NCI-H146 treated with DMSO at 0.1 percent for 48 hours (cell line): Measurements from ENCODE around the gene LCN1.
"Not testable (repeated sequence)": the region's sequence is repeated elsewhere in the genome, so short reads cannot be mapped to it uniquely, and the experiment has no call there.

Experiments used
- DNase-seq: peaks from one replicate; lab custom pipeline; 2025; ENCODE audit not compliant: unreplicated experiment; lab: John Stamatoyannopoulos, UW

LCN1 gene

DNA sequence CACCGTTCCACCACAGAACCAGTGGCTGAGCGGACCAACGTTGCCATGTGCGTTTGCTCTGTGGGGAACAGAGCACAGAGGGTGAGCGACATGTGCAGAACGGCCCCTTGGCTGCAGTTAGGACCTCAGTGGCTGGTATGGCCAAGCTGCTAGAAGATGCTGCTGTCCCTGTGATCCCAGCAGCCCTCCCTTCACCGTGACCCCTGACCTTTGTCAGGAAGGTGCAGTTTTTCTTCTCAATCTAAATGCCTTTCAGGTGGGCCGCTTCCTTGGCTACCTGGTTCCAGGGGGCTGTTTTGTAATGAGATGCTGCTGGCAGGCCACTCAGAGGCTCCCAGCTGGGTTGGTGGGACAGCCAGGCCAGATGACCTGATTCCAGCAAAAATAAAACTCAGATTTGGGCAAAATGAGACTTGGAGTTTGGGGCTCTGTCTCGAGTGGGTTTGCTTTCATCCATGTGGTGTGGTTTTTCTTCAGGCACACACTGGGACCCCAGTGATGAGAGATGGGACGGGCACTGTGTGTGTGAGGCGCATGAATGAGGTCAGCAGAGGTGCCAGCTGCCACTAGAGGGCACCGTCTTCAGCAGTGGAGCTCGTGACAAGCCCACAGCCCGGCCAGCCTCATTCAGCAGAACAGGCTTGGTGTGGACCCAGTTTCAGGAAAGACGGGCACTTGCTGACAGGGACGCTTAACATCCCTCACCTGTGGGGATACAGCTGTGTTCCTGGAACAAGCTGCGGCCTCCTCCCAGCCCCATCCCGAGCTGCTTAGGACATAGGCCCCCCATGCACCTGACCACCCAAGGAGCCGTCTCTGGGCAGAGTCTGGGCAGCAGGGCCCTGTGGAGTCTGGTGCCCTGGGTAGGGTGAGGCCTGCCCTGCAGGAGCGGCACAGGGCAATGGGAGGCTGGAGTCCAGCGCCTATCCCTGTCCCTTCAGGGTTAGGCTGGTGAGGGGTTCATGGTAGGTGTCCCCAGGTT, 16.7 kb upstream of the LCN1 start:
- no peak for DNase-seq

DNA sequence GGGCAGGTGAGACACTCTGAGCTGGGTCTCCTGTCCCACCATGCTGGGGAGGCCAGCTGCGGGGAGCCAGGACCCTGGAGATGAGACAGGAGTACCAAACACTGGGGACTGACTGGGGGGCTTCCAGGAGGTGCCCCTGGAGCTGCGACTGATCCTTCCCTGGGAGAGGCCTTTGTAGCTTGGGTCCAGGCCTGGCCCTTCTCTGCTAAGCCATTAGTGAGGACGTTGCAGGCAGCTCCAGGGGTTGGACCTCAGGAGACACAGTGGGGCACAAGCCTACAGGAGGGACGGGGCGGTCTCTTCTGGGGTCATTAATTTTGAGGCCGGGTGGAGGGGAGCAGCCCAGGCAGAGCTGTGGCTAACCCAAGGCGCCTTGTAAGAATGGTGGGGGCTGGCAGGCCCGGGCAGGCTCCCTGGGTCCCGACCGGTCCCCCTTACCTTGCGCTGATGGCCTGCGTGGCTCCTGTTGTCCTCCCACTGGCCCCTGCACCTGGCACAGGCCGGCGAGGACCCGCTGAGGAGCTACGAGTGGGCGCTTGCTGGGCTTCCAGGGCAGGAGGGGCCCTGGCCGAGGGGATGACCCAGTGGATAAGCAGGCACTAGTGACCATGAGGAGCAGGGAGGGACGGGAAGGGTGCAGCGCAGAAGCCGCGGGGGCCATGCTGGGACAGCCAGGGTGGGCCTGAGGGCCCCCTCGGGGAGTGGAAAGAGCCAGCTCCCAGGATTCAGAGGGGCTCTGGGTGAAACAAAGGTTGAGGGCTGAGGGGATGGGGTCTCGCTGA, 15.6 kb upstream of the LCN1 start:
- DNase-seq = no peak

GRCh38 chr9:135506327-135507103, 14.7 kb upstream of the LCN1 start:
- DNase-seq = no peak

- no peak for DNase-seq
These were observed 13.9 kb upstream of the LCN1 start for GRCh38 chr9:135507104-135508035.

DNA sequence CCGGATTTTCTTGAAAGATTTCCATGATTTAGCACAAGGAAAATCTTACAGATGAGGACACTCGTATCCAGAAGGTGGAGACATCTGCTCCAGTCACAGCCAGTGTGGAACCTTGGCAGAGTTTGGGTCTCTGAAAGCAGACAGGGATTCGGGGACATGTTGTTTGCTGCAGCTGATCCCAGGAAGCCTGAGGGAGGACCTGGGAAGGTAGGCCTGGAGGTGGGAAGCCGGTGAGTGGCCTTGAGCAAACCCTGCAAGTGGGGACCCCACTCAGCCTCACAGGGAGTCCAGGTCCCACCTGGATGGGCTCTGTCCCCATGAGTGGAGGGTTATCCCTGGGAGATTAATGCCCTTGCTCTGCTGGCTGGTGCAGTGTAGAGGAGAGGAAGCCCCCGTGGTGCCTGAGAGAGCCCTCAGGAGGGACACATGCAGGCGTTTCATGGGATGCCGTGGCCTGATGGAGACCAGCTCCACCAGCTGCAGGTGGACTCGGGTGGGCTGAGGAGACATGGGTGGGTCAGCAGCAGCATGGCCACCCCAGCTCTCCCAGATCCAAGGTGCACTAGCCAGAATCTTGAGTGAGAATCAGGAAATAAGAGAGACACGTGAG, 12.9 kb upstream of the LCN1 start:
- no peak for DNase-seq

DNA sequence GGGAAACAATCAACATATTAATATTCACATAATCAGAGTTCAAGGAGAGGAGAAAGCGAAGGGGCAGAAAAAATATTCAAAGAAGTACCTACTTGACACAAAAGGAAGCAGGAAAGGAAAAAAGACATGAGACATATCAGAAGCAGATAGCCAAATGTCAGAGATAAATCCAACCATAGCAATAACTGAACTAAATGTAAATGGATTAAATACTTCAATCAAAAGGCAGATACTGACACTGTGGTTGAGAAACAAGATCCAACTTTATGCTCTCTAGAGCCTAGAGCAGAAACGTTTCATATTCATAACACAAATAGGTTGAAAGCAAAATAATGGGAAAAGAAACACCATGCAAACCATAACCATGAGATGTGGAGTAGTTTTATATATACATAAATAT, 11.8 kb upstream of the LCN1 start:
- DNase-seq = no peak

- DNase-seq = no peak
These were observed 9.0 kb upstream of the LCN1 start for GRCh38 chr9:135512241-135512603.

- DNase-seq = no peak
These were observed 8.3 kb upstream of the LCN1 start for GRCh38 chr9:135512904-135513303.

GRCh38 chr9:135513351-135513846, 7.8 kb upstream of the LCN1 start:
- DNase-seq = no peak

DNA sequence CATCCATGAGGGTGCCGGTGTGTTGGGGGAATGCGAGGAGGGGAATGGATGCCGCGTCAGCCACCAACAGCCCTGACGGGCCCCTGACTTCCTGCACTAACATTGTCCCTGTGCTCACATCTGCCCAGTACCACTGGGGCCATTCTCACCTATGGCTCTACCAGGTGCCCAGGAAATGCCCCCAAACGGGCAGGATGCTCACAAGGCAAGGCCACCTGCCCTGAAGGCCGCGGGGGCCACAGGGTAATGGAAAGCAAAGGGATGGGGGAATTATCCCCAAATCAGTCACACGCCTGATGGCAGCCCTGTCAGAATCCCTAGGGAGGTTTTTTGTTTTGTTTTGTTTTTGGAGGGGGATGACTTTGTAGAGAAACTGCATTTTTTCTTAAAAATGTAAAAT, 7.3 kb upstream of the LCN1 start:
- not testable (repeated sequence) for DNase-seq

DNA sequence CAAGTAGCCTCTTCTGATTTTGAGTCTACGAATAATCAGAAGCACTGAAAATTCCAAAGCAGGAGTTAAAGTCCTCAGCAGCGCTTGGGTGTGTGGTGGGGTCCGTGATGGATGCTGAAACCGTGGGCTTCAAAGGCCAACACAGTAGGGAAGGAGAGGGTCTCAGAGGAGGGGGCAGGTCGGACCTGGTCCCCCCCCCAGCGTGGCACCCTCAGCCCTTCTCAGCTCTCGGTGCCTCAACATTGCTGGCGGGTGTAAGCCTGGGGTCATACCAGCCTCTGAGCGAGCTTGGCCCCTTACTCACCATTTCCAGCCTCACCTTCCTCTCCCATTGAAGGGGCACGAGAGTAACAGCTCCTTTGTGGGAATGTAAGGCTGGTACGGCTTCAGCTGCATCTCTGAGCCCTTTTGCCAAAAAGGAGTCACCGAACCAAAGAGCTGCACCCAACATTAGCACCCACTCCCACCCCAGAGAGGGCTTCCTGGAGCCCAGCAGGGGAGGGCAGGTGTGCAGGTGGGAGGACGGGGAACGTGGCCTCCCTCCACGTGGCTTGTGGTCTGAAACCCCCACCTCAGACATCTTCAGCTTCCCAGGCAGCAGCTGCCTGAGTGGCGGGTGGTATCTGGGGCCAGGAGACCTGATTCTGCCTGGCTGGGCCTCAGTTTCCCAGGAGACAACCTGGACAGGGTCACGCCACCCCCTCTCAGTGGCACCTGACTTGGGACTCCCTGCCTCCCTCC, 6.7 kb upstream of the LCN1 start:
- DNase-seq = no peak

- DNase-seq = no peak
These were observed 5.9 kb upstream of the LCN1 start for GRCh38 chr9:135515083-135515951.

DNA sequence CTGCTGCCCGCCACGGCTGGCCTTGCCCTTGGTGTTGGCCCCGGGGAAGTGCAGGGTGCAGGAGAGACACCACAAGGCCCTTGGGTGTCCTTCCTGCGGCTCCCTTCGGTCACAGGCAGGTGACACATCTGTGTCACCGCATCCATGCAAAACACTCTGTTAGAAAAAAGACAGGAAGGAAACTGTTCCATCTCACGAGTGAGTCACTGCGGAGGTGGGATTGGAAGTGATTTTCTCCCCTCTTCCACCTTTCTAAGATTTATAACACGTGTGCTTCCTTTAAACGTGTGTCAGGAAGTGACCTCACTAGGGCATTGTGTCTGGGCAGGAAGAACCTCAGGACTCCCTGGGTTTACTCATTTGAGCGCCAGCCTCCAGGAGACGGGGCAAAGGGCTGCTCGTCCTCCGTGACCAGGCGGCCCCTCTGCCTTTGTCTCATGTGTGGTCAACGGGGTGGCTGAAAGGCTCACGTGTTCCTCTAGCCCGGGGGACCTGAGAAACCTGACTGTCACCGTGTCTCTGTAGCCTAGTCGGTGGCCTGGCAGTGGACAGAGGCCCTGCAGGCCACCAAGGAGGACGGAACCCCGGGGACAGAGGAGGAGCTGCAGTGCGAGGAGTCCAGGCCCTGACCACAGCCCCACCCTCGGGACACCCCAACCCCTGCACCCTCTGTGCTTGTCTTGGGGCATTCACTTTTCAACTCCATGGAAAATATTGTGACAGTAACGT, 4.9 kb upstream of the LCN1 start:
- no peak for DNase-seq

GRCh38 chr9:135517407-135517822, 3.8 kb upstream of the LCN1 start:
- DNase-seq = no peak

- DNase-seq = no peak
These were observed 1.9 kb upstream of the LCN1 start for GRCh38 chr9:135519179-135519971.

GRCh38 chr9:135521608-135522095, 412 bp downstream of the LCN1 start:
- no peak for DNase-seq
